H1 (cell line): ENCODE results near the gene CERS5. TPM values are rescaled to one million over a fixed set of nuclear protein-coding genes. Genes with fewer than 3 reads are reported as not detected.

Source experiments
- EZH2 ChIP-seq: fragments of 200-600 bp; sonication (generic); IDR thresholded peaks from 2 replicates; pipeline ENCODE4 v1.7.1; 2012; ENCODE audit warnings: low read depth, mild to moderate bottlenecking, moderate library complexity, low read length, inconsistent platforms; ENCODE audit not compliant: severe bottlenecking
- HDAC6 ChIP-seq: IDR thresholded peaks from one replicate; pipeline ENCODE4 v1.7.1; 2012; ENCODE audit warnings: low read depth, mild to moderate bottlenecking, inconsistent platforms, low read length, moderate library complexity
- NRF1 ChIP-seq: IDR thresholded peaks from 2 replicates; pipeline ENCODE4 v1.6.1; 2011; ENCODE audit warnings: mild to moderate bottlenecking, low read depth, low read length, improper control_type of control experiment
- SIN3A ChIP-seq, 2 experiments: IDR thresholded peaks in 1 of 2; conservative IDR thresholded peaks in 1 of 2; 2 replicates each; pipeline ENCODE4 v1.6.1; 2011 to 2012; ENCODE audit warnings: low read length in 2 of 2, improper control_type of control experiment in 1 of 2, low read depth in 1 of 2, mild to moderate bottlenecking in 1 of 2
- TAF7 ChIP-seq: optimal IDR thresholded peaks from 2 replicates; pipeline ENCODE3; 2011; ENCODE audit warnings: low read depth, mild to moderate bottlenecking, inconsistent platforms, low read length, moderate library complexity, borderline replicate concordance
- polyA plus RNA-seq, 7 experiments: library from polyadenylated mRNA; depleted of rRNA in 3 of 7; stranded (reverse) in 5 of 7; unstranded in 2 of 7; fragments of >200 nt in 5 of 7; fragments of 200-250 nt in 2 of 7; gene quantifications; 1 replicate in 5 of 7; 2 replicates in 1 of 7; 4 replicates in 1 of 7; pipeline versions ENCODE4 v1.2.1 to v1.2.3, GENCODE V29; 2011 to 2013; ENCODE audit warnings: missing spikeins in 2 of 7, mixed read lengths in 2 of 7
- total RNA-seq: library from RNA; stranded (reverse); fragmentation: NEBNext Ultra II Directional; extraction: Animal tissue kit (Norgen Biotek cat#: 25700); gene quantifications from 2 replicates; pipeline ENCODE4 v1.2.1, GENCODE V29; 2021
- TF ChIP-seq, protein P1 (sequence below): fragments of 300-600 bp; sonication (generic); IDR thresholded peaks from 2 replicates; pipeline ENCODE4 v1.7.1; 2012; ENCODE audit warnings: low read length, moderate library complexity, mild to moderate bottlenecking, inconsistent platforms; ENCODE audit not compliant: insufficient replicate concordance
- TF ChIP-seq, protein P2 (sequence below): IDR thresholded peaks from 2 replicates; pipeline ENCODE4 v1.6.1; 2011; ENCODE audit warnings: low read depth, mild to moderate bottlenecking, low read length; ENCODE audit not compliant: insufficient read depth
- TF ChIP-seq, protein P3 (sequence below): IDR thresholded peaks from 2 replicates; pipeline ENCODE4 v1.6.1; 2011; ENCODE audit warnings: low read length, improper control_type of control experiment

CERS5 gene
- total and polyA plus RNA-seq, 2 of the 8 experiments (the other 6 are each of a cell fraction or from before 2014, with no cell fraction given): 69.2 to 119 TPM

DNA sequence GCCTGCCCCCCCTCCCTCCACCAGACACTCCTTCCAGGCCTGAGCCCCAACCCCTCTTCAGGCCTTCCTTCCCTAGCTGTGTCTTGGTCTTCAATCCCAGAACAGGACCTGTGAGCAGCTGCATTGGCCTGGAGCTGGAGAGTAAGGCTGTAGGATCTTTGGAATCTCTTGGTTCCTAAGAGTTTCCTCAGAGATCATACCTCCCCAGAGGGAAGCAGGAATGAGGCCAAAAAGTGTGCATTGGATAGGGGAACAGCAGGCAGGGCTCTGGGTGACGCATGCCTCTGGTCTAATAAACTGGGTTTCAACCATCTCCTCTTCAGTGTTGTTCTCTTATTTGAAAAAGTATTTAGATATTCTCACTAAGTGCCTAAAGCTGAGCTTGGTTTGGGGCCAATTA, 83.9 kb downstream of the CERS5 start (continued):
- TF ChIP-seq, protein P1, sequence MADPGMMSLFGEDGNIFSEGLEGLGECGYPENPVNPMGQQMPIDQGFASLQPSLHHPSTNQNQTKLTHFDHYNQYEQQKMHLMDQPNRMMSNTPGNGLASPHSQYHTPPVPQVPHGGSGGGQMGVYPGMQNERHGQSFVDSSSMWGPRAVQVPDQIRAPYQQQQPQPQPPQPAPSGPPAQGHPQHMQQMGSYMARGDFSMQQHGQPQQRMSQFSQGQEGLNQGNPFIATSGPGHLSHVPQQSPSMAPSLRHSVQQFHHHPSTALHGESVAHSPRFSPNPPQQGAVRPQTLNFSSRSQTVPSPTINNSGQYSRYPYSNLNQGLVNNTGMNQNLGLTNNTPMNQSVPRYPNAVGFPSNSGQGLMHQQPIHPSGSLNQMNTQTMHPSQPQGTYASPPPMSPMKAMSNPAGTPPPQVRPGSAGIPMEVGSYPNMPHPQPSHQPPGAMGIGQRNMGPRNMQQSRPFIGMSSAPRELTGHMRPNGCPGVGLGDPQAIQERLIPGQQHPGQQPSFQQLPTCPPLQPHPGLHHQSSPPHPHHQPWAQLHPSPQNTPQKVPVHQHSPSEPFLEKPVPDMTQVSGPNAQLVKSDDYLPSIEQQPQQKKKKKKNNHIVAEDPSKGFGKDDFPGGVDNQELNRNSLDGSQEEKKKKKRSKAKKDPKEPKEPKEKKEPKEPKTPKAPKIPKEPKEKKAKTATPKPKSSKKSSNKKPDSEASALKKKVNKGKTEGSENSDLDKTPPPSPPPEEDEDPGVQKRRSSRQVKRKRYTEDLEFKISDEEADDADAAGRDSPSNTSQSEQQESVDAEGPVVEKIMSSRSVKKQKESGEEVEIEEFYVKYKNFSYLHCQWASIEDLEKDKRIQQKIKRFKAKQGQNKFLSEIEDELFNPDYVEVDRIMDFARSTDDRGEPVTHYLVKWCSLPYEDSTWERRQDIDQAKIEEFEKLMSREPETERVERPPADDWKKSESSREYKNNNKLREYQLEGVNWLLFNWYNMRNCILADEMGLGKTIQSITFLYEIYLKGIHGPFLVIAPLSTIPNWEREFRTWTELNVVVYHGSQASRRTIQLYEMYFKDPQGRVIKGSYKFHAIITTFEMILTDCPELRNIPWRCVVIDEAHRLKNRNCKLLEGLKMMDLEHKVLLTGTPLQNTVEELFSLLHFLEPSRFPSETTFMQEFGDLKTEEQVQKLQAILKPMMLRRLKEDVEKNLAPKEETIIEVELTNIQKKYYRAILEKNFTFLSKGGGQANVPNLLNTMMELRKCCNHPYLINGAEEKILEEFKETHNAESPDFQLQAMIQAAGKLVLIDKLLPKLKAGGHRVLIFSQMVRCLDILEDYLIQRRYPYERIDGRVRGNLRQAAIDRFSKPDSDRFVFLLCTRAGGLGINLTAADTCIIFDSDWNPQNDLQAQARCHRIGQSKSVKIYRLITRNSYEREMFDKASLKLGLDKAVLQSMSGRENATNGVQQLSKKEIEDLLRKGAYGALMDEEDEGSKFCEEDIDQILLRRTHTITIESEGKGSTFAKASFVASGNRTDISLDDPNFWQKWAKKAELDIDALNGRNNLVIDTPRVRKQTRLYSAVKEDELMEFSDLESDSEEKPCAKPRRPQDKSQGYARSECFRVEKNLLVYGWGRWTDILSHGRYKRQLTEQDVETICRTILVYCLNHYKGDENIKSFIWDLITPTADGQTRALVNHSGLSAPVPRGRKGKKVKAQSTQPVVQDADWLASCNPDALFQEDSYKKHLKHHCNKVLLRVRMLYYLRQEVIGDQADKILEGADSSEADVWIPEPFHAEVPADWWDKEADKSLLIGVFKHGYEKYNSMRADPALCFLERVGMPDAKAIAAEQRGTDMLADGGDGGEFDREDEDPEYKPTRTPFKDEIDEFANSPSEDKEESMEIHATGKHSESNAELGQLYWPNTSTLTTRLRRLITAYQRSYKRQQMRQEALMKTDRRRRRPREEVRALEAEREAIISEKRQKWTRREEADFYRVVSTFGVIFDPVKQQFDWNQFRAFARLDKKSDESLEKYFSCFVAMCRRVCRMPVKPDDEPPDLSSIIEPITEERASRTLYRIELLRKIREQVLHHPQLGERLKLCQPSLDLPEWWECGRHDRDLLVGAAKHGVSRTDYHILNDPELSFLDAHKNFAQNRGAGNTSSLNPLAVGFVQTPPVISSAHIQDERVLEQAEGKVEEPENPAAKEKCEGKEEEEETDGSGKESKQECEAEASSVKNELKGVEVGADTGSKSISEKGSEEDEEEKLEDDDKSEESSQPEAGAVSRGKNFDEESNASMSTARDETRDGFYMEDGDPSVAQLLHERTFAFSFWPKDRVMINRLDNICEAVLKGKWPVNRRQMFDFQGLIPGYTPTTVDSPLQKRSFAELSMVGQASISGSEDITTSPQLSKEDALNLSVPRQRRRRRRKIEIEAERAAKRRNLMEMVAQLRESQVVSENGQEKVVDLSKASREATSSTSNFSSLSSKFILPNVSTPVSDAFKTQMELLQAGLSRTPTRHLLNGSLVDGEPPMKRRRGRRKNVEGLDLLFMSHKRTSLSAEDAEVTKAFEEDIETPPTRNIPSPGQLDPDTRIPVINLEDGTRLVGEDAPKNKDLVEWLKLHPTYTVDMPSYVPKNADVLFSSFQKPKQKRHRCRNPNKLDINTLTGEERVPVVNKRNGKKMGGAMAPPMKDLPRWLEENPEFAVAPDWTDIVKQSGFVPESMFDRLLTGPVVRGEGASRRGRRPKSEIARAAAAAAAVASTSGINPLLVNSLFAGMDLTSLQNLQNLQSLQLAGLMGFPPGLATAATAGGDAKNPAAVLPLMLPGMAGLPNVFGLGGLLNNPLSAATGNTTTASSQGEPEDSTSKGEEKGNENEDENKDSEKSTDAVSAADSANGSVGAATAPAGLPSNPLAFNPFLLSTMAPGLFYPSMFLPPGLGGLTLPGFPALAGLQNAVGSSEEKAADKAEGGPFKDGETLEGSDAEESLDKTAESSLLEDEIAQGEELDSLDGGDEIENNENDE: no peak
- TF ChIP-seq TAF7 (no peak), HDAC6 (no peak), SIN3A (conservative IDR thresholded peaks at IDR 0.05 in 1 of 2, IDR thresholded peaks at IDR 0.05 in 1 of 2; ENCODE audit: low read depth in 1 of 2, low read length in 2 of 2) (no peak), EZH2 (no peak), NRF1 (no peak)
- TF ChIP-seq, protein P2, sequence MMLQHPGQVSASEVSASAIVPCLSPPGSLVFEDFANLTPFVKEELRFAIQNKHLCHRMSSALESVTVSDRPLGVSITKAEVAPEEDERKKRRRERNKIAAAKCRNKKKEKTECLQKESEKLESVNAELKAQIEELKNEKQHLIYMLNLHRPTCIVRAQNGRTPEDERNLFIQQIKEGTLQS: no peak
- TF ChIP-seq, protein P3, sequence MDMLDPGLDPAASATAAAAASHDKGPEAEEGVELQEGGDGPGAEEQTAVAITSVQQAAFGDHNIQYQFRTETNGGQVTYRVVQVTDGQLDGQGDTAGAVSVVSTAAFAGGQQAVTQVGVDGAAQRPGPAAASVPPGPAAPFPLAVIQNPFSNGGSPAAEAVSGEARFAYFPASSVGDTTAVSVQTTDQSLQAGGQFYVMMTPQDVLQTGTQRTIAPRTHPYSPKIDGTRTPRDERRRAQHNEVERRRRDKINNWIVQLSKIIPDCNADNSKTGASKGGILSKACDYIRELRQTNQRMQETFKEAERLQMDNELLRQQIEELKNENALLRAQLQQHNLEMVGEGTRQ: no peak
